ENCODE results near the gene PTTG1.

DNA sequence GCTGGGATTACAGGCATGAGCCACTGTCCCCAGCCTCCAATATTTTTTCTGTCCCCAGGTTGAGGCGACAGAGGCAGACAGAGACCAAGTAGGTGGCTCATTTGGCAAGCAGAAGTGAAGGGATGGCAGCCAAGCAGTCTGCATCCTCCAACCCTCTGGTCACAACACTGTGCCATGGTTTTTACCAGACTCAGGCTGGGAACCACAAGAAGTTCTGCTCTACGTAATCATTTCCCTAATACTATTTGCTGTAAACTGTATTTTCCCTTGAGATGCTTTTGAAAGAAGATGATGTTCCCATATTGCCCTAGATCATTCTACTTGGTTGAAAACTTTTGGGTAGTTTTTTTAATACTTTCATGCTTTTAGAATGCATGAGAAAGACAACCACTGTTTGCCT, 40.5 kb downstream of the PTTG1 start:
- TF ChIP-seq, protein P1, sequence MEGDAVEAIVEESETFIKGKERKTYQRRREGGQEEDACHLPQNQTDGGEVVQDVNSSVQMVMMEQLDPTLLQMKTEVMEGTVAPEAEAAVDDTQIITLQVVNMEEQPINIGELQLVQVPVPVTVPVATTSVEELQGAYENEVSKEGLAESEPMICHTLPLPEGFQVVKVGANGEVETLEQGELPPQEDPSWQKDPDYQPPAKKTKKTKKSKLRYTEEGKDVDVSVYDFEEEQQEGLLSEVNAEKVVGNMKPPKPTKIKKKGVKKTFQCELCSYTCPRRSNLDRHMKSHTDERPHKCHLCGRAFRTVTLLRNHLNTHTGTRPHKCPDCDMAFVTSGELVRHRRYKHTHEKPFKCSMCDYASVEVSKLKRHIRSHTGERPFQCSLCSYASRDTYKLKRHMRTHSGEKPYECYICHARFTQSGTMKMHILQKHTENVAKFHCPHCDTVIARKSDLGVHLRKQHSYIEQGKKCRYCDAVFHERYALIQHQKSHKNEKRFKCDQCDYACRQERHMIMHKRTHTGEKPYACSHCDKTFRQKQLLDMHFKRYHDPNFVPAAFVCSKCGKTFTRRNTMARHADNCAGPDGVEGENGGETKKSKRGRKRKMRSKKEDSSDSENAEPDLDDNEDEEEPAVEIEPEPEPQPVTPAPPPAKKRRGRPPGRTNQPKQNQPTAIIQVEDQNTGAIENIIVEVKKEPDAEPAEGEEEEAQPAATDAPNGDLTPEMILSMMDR (IDR thresholded peaks at IDR 0.05; ENCODE audit: low read depth, low read length), result no peak
- TF ChIP-seq POLR2A (IDR thresholded peaks at IDR 0.05; ENCODE audit: extremely low read depth, insufficient read length), result no peak
- TF ChIP-seq, protein P2, sequence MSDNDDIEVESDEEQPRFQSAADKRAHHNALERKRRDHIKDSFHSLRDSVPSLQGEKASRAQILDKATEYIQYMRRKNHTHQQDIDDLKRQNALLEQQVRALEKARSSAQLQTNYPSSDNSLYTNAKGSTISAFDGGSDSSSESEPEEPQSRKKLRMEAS (IDR thresholded peaks at IDR 0.05; ENCODE audit: low read depth, low read length), result no peak
- no peak for TF ChIP-seq MYC (IDR thresholded peaks at IDR 0.05; ENCODE audit: low read depth, low read length)

Measured in NB4 (cell line).